Fibroblast of mammary gland (primary cell): ENCODE results near the gene CDH4.

Source experiments
- DNase-seq: peaks from one replicate; pipeline ENCODE4 v3.0.0-alpha.2; 2010; ENCODE audit warnings: low read depth
- H3K4me3 ChIP-seq: 2 replicates; pipeline ENCODE4 v1.5.1; 2011; ENCODE audit warnings: low read depth, mild to moderate bottlenecking, low read length, moderate library complexity; ENCODE audit not compliant: control insufficient read depth
- CTCF ChIP-seq: conservative IDR thresholded peaks from 2 replicates; pipeline ENCODE4 v1.5.1; 2011; ENCODE audit warnings: low read depth, low read length, inconsistent platforms; ENCODE audit not compliant: control insufficient read depth, insufficient read depth

CDH4 gene

GRCh38 chr20:61287583-61288275 is 35.7 kb downstream of the CDH4 start:
- no peak for TF ChIP-seq CTCF
- no peak for DNase-seq
- H3K4me3 ChIP-seq, result no peak overlapping the region

DNA sequence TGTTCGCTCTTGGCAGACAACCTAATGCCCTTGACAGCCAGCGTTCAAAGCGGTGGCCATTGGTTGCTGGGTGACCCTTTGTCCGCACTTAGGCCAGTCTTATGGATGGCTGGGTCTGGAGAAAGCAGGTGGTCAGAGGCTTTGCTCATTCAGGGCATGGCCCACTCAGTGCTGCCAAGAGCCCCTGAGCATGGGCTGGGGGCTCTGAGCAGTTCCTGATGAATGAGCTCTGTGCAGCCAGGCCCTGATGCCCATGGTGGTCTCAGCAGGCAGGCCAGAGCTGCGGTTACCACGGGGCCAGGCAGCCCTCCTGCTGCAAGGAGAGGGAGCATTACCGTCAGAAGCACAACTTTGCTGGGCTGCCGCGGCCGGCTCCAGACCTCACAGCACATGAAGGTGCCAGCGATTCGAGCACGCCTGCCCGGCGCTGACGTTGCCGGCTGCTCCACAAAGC is 36.3 kb downstream of the CDH4 start:
- TF ChIP-seq CTCF, result no peak
- DNase-seq, result no peak
- H3K4me3 ChIP-seq, result no peak overlapping the region

DNA sequence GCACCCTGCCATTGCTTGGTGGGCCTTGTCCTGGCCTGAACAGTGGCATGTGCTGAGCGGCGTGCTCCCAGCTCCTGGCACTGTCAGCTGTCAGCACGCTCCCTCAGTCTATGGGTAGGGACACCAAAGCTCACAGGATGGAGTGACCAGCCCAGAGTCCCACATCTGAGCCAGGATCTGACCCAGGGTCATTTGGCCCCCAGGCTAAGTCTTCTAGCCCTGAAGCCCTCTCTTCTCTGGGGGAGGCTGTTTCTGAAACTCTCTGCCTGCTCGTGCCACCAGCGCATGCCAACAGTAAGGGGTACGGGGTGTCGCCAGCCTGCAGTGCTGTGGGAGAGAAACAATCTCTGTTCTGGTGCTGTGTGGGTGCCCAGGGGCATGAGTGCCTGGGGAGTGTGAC is 37.1 kb downstream of the CDH4 start:
- DNase-seq, result no peak
- no peak overlapping the region for H3K4me3 ChIP-seq
- no peak for TF ChIP-seq CTCF

- no peak for DNase-seq
- TF ChIP-seq CTCF, result no peak
- no peak overlapping the region for H3K4me3 ChIP-seq
These were observed 38.7 kb downstream of the CDH4 start for GRCh38 chr20:61290721-61291120.

DNA sequence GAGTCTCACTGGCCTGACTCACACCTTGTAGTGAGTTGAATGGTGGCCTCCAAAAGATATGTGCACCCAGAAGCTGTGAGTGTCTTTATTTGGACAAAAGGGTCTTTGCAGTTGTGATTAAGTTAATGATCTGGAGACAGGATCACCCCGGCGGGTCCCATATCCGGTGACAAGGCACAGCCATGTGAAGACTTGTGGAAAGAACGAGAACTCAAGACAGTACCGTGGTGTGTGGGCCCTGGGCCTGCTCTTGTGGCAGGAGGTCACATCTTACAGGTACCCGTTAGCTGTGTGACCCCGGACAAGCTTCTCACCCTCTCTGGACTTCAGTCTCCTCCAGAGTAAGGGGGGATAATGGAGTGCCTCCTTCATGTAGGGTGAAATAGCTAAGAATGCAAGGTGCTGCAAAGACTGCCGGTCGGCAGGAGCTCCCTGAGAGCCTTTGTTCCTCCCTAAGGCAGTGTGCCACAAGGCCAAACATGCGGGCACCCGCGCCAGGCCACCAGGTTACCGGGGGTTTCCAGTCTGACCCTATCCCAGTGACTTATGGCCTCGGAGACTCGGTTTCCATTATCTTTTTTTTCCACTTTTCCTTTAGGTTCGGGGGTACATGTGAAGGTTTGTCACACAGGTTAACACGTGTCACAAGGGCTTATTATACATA is 39.2 kb downstream of the CDH4 start:
- DNase-seq, result no peak
- no peak for TF ChIP-seq CTCF
- H3K4me3 ChIP-seq, result no peak overlapping the region

DNA sequence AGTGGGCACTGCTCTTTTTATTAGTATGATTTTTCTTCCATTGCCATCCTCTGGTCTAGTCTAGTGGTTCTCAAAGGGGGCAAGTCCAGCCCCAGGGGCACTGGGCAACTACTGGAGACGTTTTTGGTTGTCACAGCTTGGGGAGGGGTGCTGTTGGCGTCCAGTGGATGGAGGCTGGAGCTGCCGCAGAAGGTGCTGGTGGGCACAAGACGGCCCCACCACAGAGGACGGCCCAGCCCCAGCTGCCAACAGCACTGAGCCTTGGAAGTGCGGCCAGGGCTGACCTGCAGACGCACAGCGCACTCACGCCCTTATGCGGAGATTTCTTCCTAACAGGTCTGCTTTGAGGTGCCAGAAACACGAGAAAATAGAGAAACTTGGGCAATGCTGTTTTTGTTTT is 40.3 kb downstream of the CDH4 start:
- TF ChIP-seq CTCF, result no peak
- H3K4me3 ChIP-seq, result no peak overlapping the region
- no peak for DNase-seq
